H9 (cell line): ENCODE data around the gene TMEM63C. TPM values are rescaled to one million over a fixed set of nuclear protein-coding genes. Genes with fewer than 3 reads are reported as not detected.

ENCODE experiments used
- DNase-seq: peaks from one replicate; pipeline ENCODE4 v3.0.0-alpha.2; 2017
- H2AFZ ChIP-seq: one replicate; pipeline ENCODE4 v1.6.1; 2013; ENCODE audit warnings: mild to moderate bottlenecking, low read length, control low read depth, moderate library complexity
- H2AK5ac ChIP-seq: 2 replicates; pipeline ENCODE4 v1.6.1; 2013; ENCODE audit warnings: low read length, control low read depth, mixed read lengths; ENCODE audit not compliant: insufficient read length
- H2BK120ac ChIP-seq: one replicate; pipeline ENCODE4 v1.6.1; 2013; ENCODE audit warnings: low read depth, mild to moderate bottlenecking, low read length, control low read depth, inconsistent platforms; ENCODE audit not compliant: poor library complexity, severe bottlenecking
- H2BK12ac ChIP-seq: 2 replicates; pipeline ENCODE4 v1.6.1; 2013; ENCODE audit warnings: low read length, control low read depth, mixed read lengths, low read depth; ENCODE audit not compliant: insufficient read length
- H2BK15ac ChIP-seq: 2 replicates; pipeline ENCODE4 v1.6.1; 2013; ENCODE audit warnings: low read depth, low read length, control low read depth
- H2BK20ac ChIP-seq: one replicate; pipeline ENCODE4 v1.6.1; 2013; ENCODE audit warnings: low read depth, mild to moderate bottlenecking, low read length, control low read depth, inconsistent platforms; ENCODE audit not compliant: poor library complexity, severe bottlenecking
- H2BK5ac ChIP-seq: 2 replicates; pipeline ENCODE4 v1.6.1; 2013; ENCODE audit warnings: low read length, control low read depth, mixed read lengths; ENCODE audit not compliant: insufficient read length
- H3K14ac ChIP-seq: 2 replicates; pipeline ENCODE4 v1.6.1; 2013; ENCODE audit warnings: low read length, control low read depth; ENCODE audit not compliant: insufficient read depth
- H3K18ac ChIP-seq: 2 replicates; pipeline ENCODE4 v1.6.1; 2013; ENCODE audit warnings: low read depth, mild to moderate bottlenecking, mixed read lengths, low read length, control low read depth; ENCODE audit not compliant: insufficient read length
- H3K23ac ChIP-seq: 2 replicates; pipeline ENCODE4 v1.6.1; 2013; ENCODE audit warnings: low read length, control low read depth, mixed read lengths, low read depth; ENCODE audit not compliant: insufficient read length
- H3K23me2 ChIP-seq: 2 replicates; pipeline ENCODE4 v1.6.1; 2013; ENCODE audit warnings: low read depth, mild to moderate bottlenecking, mixed read lengths, low read length, control low read depth; ENCODE audit not compliant: insufficient read length, poor library complexity, severe bottlenecking
- H3K27ac ChIP-seq: 2 replicates; pipeline ENCODE4 v1.5.1; 2013; ENCODE audit warnings: low read length, control low read depth, mixed read lengths, low read depth; ENCODE audit not compliant: insufficient read length
- H3K27me3 ChIP-seq: 2 replicates; pipeline ENCODE4 v1.6.1; 2013; ENCODE audit warnings: low read length, control low read depth, inconsistent platforms; ENCODE audit not compliant: insufficient read depth
- H3K4ac ChIP-seq: 2 replicates; pipeline ENCODE4 v1.6.1; 2013; ENCODE audit warnings: low read depth, mild to moderate bottlenecking, control low read depth, inconsistent platforms, low read length, moderate library complexity
- H3K4me1 ChIP-seq: 2 replicates; pipeline ENCODE4 v1.6.1; 2013; ENCODE audit warnings: low read length, control low read depth, inconsistent platforms; ENCODE audit not compliant: insufficient read depth
- H3K4me2 ChIP-seq: 2 replicates; pipeline ENCODE4 v1.6.1; 2013; ENCODE audit warnings: low read length, control low read depth, mixed read lengths; ENCODE audit not compliant: insufficient read length, insufficient read depth
- H3K56ac ChIP-seq: 2 replicates; pipeline ENCODE4 v1.6.1; 2013; ENCODE audit warnings: low read depth, mild to moderate bottlenecking, mixed read lengths, low read length, control low read depth; ENCODE audit not compliant: insufficient read length
- H3K79me1 ChIP-seq: 2 replicates; pipeline ENCODE4 v1.6.1; 2013; ENCODE audit warnings: low read depth, mild to moderate bottlenecking, moderate library complexity, low read length, control low read depth, inconsistent platforms; ENCODE audit not compliant: insufficient read depth, poor library complexity, severe bottlenecking
- H3K79me2 ChIP-seq: 2 replicates; pipeline ENCODE4 v1.6.1; 2013; ENCODE audit warnings: low read length, control low read depth, inconsistent platforms; ENCODE audit not compliant: insufficient read depth
- H3K9ac ChIP-seq: 2 replicates; pipeline ENCODE4 v1.6.1; 2013; ENCODE audit warnings: low read length, control low read depth, mixed read lengths; ENCODE audit not compliant: insufficient read length; ENCODE audit errors: extremely low read depth
- H3K9me3 ChIP-seq: one replicate; pipeline ENCODE4 v1.6.1; 2013; ENCODE audit warnings: low read depth, low read length, inconsistent platforms; ENCODE audit not compliant: control insufficient read depth
- H3T11ph ChIP-seq: one replicate; pipeline ENCODE4 v1.6.1; 2013; ENCODE audit warnings: mild to moderate bottlenecking, low read length, control low read depth, inconsistent platforms
- H4K20me1 ChIP-seq: one replicate; pipeline ENCODE4 v1.6.1; 2013; ENCODE audit not compliant: control insufficient read depth, insufficient read length, insufficient read depth
- H4K5ac ChIP-seq: 2 replicates; pipeline ENCODE4 v1.6.1; 2013; ENCODE audit warnings: low read depth, mild to moderate bottlenecking, mixed read lengths, low read length, control low read depth; ENCODE audit not compliant: insufficient read length
- H4K8ac ChIP-seq: replicated peaks from 2 replicates; pipeline ENCODE4 v1.6.1; 2013; ENCODE audit warnings: low read length, control low read depth, mixed read lengths, low read depth; ENCODE audit not compliant: insufficient read length
- H4K91ac ChIP-seq: 2 replicates; pipeline ENCODE4 v1.6.1; 2013; ENCODE audit warnings: low read depth, mild to moderate bottlenecking, moderate library complexity, mixed read lengths, low read length, control low read depth; ENCODE audit not compliant: insufficient read length
- H3K27ac Mint-ChIP-seq, 3 experiments: 2 replicates in 2 of 3; 3 replicates in 1 of 3; pipeline ENCODE4 v1.8.0; 2020 to 2021; ENCODE audit warnings: mixed read lengths in 3 of 3, mild to moderate bottlenecking in 1 of 3, moderate library complexity in 1 of 3
- H3K27me3 Mint-ChIP-seq: 2 replicates; pipeline ENCODE4 v1.8.0; 2021; ENCODE audit warnings: low read depth, mild to moderate bottlenecking, moderate library complexity, mixed read lengths
- H3K36me3 Mint-ChIP-seq, 3 experiments: 2 replicates in 2 of 3; 3 replicates in 1 of 3; pipeline ENCODE4 v1.8.0; 2020 to 2021; ENCODE audit warnings: low read depth in 3 of 3, mixed read lengths in 3 of 3; ENCODE audit not compliant: insufficient read depth in 1 of 3
- H3K4me1 Mint-ChIP-seq, 2 experiments: 2 replicates each; pipeline ENCODE4 v1.8.0; 2020; ENCODE audit warnings: mixed read lengths in 2 of 2
- H3K4me3 Mint-ChIP-seq, 2 experiments: 2 replicates in 1 of 2; 3 replicates in 1 of 2; pipeline ENCODE4 v1.8.0; 2020 to 2021; ENCODE audit warnings: mild to moderate bottlenecking in 2 of 2, mixed read lengths in 2 of 2, moderate library complexity in 1 of 2
- H3K9me3 Mint-ChIP-seq, 2 experiments: 2 replicates in 1 of 2; 3 replicates in 1 of 2; pipeline ENCODE4 v1.8.0; 2020; ENCODE audit warnings: mild to moderate bottlenecking in 2 of 2, mixed read lengths in 2 of 2, moderate library complexity in 1 of 2
- CTCF ChIP-seq: fragments of 200-600 bp; sonication (generic); conservative IDR thresholded peaks from 3 replicates; pipeline ENCODE4 v1.8.0; 2021; ENCODE audit warnings: antibody characterized with exemption, mild to moderate bottlenecking
- WGBS: extraction: QIAGEN DNeasy Blood & Tissue Kit; methylation state at CpG from one replicate; pipeline ENCODE4 v1.1.7; 2013; ENCODE audit warnings: missing lambda C conversion rate, low lambda C conversion rate, mixed read lengths; ENCODE audit not compliant: insufficient read length; ENCODE audit errors: extremely low coverage; 5-methylcytosine and 5-hydroxymethylcytosine counted together
- total RNA-seq: library from RNA; stranded (reverse); gene quantifications from 2 replicates; pipeline ENCODE4 v1.2.1, GENCODE V29; 2021

The TMEM63C gene
- total RNA-seq, 1 experiment from 2014 or later = 2.2 TPM

- Histone ChIP-seq H2BK15ac (no peak overlapping the region), H4K20me1 (no peaks in the 10 kb centered on the region), H3K79me1 (no peaks in the 10 kb centered on the region), H3K14ac (no peak overlapping the region), H3K23me2 (no peaks in the 10 kb centered on the region), H2AFZ (no peak overlapping the region), H2BK5ac (no peak overlapping the region), H3K9ac (no peak overlapping the region), H4K8ac (no peak overlapping the region), H2BK12ac (no peak overlapping the region), H3K9me3 (no peaks in the 10 kb centered on the region), H2BK120ac (no peak overlapping the region), H3K23ac (no peak overlapping the region), H3K56ac (no peak overlapping the region), H3K4me1 (peaks cover 12% of the 10 kb centered on the region; the same call in 1 of the 2 replicates), H3K4me2 (no peak overlapping the region), H3K27ac (no peak overlapping the region), H3K18ac (no peak overlapping the region), H4K5ac (no peak overlapping the region), H3K27me3 (no peaks in the 10 kb centered on the region), H2BK20ac (no peak overlapping the region), H2AK5ac (no peak overlapping the region), H4K91ac (no peak overlapping the region), H3K4ac (no peak overlapping the region), H3T11ph (no peak overlapping the region), H3K79me2 (no peaks in the 10 kb centered on the region)
- Mint-ChIP-seq H3K27me3 (peaks cover 14% of the 10 kb centered on the region), H3K36me3 (no peaks in the 10 kb centered on the region; a peak in 2 of 7 replicates), H3K27ac (no peak overlapping the region), H3K4me3 (no peak overlapping the region), H3K4me1 (peaks cover 46 to 48% of the 10 kb centered on the region in 2 experiments), H3K9me3 (no peaks in the 10 kb centered on the region; a peak in 1 of 5 replicates)
- no CpG with 5 or more reads among the region's 10 CpGs for WGBS
- DNase-seq = no peak
- no peak for TF ChIP-seq CTCF
These were observed 38.0 kb downstream of the TMEM63C start for GRCh38 chr14:77219591-77219990.
